SK-N-SH treated with all-trans-retinoic acid at 6 μM for 48 hours (cell line): ENCODE results near the gene DNAH9.

Source experiments
- ATAC-seq: fragments of 200-7000 bp; cut with Tn5 transposase; 3 replicates; pipeline ENCODE4 v1.9.1; 2020; ENCODE audit warnings: mild to moderate bottlenecking, moderate library complexity
- ARNTL ChIP-seq: fragments of 450-650 bp; formaldehyde crosslinking; IDR thresholded peaks from 2 replicates; pipeline ENCODE4 v1.5.0; 2020; ENCODE audit warnings: low read depth, mild to moderate bottlenecking, moderate library complexity, borderline replicate concordance
- BACH2 ChIP-seq: fragments of 250-450 bp; sonication (Bioruptor Pico); IDR thresholded peaks from 2 replicates; pipeline ENCODE4 v1.9.0; 2021; ENCODE audit warnings: mild to moderate bottlenecking, borderline replicate concordance
- CSDC2 ChIP-seq: fragments of 250-450 bp; sonication (Bioruptor Pico); IDR thresholded peaks from 2 replicates; pipeline ENCODE4 v1.5.0; 2020; ENCODE audit warnings: mild to moderate bottlenecking, moderate library complexity
- GLIS3 ChIP-seq: fragments of 250-450 bp; sonication (Bioruptor Pico); IDR thresholded peaks from 2 replicates; pipeline ENCODE4 v1.5.0; 2020; ENCODE audit warnings: mild to moderate bottlenecking, moderate library complexity
- ISL1 ChIP-seq: fragments of 250-450 bp; sonication (Bioruptor Pico); IDR thresholded peaks from 2 replicates; pipeline ENCODE4 v2.1.2; 2022; ENCODE audit warnings: mild to moderate bottlenecking, moderate library complexity
- OSR1 ChIP-seq: fragments of 250-450 bp; sonication (Bioruptor Pico); IDR thresholded peaks from 2 replicates; pipeline ENCODE4 v1.8.0; 2022; ENCODE audit warnings: moderate library complexity, mild to moderate bottlenecking, inconsistent platforms
- PPARA ChIP-seq: fragments of 250-450 bp; sonication (Bioruptor Pico); IDR thresholded peaks from 2 replicates; pipeline ENCODE4 v1.5.0; 2020; ENCODE audit warnings: mild to moderate bottlenecking, borderline replicate concordance
- RARB ChIP-seq: fragments of 250-450 bp; sonication (Bioruptor Pico); IDR thresholded peaks from 2 replicates; pipeline ENCODE4 v1.8.0; 2021; ENCODE audit warnings: mild to moderate bottlenecking, moderate library complexity
- SNAI2 ChIP-seq: fragments of 250-450 bp; sonication (Bioruptor Pico); IDR thresholded peaks from 2 replicates; pipeline ENCODE4 v1.5.0; 2020; ENCODE audit warnings: mild to moderate bottlenecking, moderate library complexity
- TCF4 ChIP-seq: fragments of 250-450 bp; sonication (Bioruptor Pico); IDR thresholded peaks from 2 replicates; pipeline ENCODE4 v1.8.0; 2021; ENCODE audit warnings: mild to moderate bottlenecking, moderate library complexity, borderline replicate concordance
- TOX ChIP-seq: fragments of 250-450 bp; sonication (Bioruptor Pico); IDR thresholded peaks from 2 replicates; pipeline ENCODE4 v1.8.0; 2021; ENCODE audit warnings: mild to moderate bottlenecking, moderate library complexity, borderline replicate concordance
- ZC3H10 ChIP-seq: fragments of 250-450 bp; sonication (Bioruptor Pico); IDR thresholded peaks from 2 replicates; pipeline ENCODE4 v1.5.1; 2021; ENCODE audit warnings: mild to moderate bottlenecking, moderate library complexity
- ZFP3 ChIP-seq: fragments of 250-450 bp; sonication (Bioruptor Pico); IDR thresholded peaks from 2 replicates; pipeline ENCODE4 v1.5.0; 2020; ENCODE audit warnings: mild to moderate bottlenecking, moderate library complexity
- ZFP30 ChIP-seq: fragments of 450-650 bp; formaldehyde crosslinking; IDR thresholded peaks from 2 replicates; pipeline ENCODE4 v1.5.0; 2022; ENCODE audit warnings: mild to moderate bottlenecking, moderate library complexity
- ZNF565 ChIP-seq: fragments of 450-650 bp; formaldehyde crosslinking; conservative IDR thresholded peaks from 2 replicates; pipeline ENCODE4 v1.5.0; 2020; ENCODE audit warnings: low read depth, mild to moderate bottlenecking, moderate library complexity
- ZNF70 ChIP-seq: fragments of 450-650 bp; formaldehyde crosslinking; IDR thresholded peaks from 2 replicates; pipeline ENCODE4 v1.5.0; 2020; ENCODE audit warnings: mild to moderate bottlenecking, moderate library complexity
- TF ChIP-seq, protein P1 (sequence below): fragments of 250-450 bp; sonication (Bioruptor Pico); IDR thresholded peaks from 2 replicates; pipeline ENCODE4 v1.5.0; 2020; ENCODE audit warnings: mild to moderate bottlenecking, moderate library complexity
- TF ChIP-seq, protein P2 (sequence below): fragments of 250-450 bp; sonication (Bioruptor Pico); IDR thresholded peaks from 2 replicates; pipeline ENCODE4 v1.5.1; 2020; ENCODE audit warnings: low read depth, mild to moderate bottlenecking, moderate library complexity
- TF ChIP-seq, protein P3 (sequence below): fragments of 250-450 bp; sonication (Bioruptor Pico); IDR thresholded peaks from 2 replicates; pipeline ENCODE4 v1.5.1; 2021; ENCODE audit warnings: mild to moderate bottlenecking, moderate library complexity
- TF ChIP-seq, protein P4 (sequence below): fragments of 250-450 bp; sonication (Bioruptor Pico); IDR thresholded peaks from 2 replicates; pipeline ENCODE4 v1.8.0; 2020; ENCODE audit warnings: mild to moderate bottlenecking, moderate library complexity, borderline replicate concordance
- TF ChIP-seq, protein P5 (sequence below): fragments of 250-450 bp; sonication (Bioruptor Pico); IDR thresholded peaks from 2 replicates; pipeline ENCODE4 v1.8.0; 2021; ENCODE audit warnings: low read depth, mild to moderate bottlenecking, moderate library complexity, borderline replicate concordance

DNAH9 gene

DNA sequence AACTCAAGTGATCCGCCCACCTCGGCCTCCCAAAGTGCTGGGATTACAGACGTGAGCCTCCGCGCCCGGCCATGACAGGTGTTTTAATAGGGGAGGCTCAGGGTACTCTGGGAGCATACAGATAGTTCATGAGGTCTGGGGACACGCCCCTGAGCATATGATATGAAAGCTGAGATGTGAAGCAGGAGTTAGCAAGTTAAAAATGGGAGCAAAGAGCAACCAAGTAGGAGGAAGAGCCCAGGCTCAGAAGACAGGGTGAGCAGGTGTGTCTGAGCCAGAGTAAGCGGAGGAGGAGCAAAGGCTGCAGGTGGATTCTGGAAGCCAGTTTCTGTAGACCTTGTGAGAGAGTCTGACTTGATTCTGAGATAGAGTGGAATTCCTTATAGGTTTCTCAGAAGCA is 103.6 kb downstream of the DNAH9 start (continued):
- TF ChIP-seq ARNTL (CRISPR knock-in tag) (no peak), OSR1 (CRISPR knock-in tag) (no peak), TOX (CRISPR knock-in tag) (no peak)

DNA sequence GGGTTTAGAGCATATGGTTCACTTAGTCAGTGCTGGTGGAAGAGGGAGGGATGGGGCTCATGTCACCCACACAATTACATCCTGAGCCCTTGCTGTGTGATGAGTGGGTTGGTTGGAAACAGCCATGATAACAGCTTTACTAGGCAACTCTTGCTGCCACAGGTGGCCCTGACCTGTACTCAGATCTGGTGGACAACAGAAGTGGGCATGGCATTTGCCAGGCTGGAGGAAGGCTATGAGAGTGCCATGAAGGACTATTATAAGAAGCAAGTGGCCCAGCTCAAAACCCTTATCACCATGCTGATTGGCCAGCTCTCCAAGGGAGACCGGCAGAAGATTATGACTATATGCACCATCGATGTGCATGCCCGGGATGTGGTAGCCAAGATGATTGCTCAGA is 105.8 kb downstream of the DNAH9 start:
- no peak for TF ChIP-seq OSR1 (CRISPR knock-in tag)
- TF ChIP-seq RARB (CRISPR knock-in tag) = no peak
- no peak for TF ChIP-seq TOX (CRISPR knock-in tag)
- no peak for TF ChIP-seq CSDC2 (CRISPR knock-in tag)
- no peak for TF ChIP-seq ZC3H10 (CRISPR knock-in tag)
- TF ChIP-seq, protein P1, sequence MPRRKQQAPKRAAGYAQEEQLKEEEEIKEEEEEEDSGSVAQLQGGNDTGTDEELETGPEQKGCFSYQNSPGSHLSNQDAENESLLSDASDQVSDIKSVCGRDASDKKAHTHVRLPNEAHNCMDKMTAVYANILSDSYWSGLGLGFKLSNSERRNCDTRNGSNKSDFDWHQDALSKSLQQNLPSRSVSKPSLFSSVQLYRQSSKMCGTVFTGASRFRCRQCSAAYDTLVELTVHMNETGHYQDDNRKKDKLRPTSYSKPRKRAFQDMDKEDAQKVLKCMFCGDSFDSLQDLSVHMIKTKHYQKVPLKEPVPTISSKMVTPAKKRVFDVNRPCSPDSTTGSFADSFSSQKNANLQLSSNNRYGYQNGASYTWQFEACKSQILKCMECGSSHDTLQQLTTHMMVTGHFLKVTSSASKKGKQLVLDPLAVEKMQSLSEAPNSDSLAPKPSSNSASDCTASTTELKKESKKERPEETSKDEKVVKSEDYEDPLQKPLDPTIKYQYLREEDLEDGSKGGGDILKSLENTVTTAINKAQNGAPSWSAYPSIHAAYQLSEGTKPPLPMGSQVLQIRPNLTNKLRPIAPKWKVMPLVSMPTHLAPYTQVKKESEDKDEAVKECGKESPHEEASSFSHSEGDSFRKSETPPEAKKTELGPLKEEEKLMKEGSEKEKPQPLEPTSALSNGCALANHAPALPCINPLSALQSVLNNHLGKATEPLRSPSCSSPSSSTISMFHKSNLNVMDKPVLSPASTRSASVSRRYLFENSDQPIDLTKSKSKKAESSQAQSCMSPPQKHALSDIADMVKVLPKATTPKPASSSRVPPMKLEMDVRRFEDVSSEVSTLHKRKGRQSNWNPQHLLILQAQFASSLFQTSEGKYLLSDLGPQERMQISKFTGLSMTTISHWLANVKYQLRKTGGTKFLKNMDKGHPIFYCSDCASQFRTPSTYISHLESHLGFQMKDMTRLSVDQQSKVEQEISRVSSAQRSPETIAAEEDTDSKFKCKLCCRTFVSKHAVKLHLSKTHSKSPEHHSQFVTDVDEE (CRISPR knock-in tag) = no peak
- no peak for TF ChIP-seq BACH2 (CRISPR knock-in tag)
- TF ChIP-seq ZFP3 = no peak
- TF ChIP-seq, protein P2, sequence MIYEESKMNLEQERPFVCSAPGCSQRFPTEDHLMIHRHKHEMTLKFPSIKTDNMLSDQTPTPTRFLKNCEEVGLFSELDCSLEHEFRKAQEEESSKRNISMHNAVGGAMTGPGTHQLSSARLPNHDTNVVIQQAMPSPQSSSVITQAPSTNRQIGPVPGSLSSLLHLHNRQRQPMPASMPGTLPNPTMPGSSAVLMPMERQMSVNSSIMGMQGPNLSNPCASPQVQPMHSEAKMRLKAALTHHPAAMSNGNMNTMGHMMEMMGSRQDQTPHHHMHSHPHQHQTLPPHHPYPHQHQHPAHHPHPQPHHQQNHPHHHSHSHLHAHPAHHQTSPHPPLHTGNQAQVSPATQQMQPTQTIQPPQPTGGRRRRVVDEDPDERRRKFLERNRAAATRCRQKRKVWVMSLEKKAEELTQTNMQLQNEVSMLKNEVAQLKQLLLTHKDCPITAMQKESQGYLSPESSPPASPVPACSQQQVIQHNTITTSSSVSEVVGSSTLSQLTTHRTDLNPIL (CRISPR knock-in tag) = no peak
- no peak for TF ChIP-seq ZNF70 (CRISPR knock-in tag)
- TF ChIP-seq, protein P3, sequence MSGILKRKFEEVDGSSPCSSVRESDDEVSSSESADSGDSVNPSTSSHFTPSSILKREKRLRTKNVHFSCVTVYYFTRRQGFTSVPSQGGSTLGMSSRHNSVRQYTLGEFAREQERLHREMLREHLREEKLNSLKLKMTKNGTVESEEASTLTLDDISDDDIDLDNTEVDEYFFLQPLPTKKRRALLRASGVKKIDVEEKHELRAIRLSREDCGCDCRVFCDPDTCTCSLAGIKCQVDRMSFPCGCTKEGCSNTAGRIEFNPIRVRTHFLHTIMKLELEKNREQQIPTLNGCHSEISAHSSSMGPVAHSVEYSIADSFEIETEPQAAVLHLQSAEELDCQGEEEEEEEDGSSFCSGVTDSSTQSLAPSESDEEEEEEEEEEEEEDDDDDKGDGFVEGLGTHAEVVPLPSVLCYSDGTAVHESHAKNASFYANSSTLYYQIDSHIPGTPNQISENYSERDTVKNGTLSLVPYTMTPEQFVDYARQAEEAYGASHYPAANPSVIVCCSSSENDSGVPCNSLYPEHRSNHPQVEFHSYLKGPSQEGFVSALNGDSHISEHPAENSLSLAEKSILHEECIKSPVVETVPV (CRISPR knock-in tag) = no peak
- TF ChIP-seq, protein P4, sequence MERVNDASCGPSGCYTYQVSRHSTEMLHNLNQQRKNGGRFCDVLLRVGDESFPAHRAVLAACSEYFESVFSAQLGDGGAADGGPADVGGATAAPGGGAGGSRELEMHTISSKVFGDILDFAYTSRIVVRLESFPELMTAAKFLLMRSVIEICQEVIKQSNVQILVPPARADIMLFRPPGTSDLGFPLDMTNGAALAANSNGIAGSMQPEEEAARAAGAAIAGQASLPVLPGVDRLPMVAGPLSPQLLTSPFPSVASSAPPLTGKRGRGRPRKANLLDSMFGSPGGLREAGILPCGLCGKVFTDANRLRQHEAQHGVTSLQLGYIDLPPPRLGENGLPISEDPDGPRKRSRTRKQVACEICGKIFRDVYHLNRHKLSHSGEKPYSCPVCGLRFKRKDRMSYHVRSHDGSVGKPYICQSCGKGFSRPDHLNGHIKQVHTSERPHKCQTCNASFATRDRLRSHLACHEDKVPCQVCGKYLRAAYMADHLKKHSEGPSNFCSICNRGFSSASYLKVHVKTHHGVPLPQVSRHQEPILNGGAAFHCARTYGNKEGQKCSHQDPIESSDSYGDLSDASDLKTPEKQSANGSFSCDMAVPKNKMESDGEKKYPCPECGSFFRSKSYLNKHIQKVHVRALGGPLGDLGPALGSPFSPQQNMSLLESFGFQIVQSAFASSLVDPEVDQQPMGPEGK (CRISPR knock-in tag) = no peak
- no peak for TF ChIP-seq SNAI2 (CRISPR knock-in tag)
- TF ChIP-seq ZFP30 = no peak
- no peak for TF ChIP-seq GLIS3
- TF ChIP-seq PPARA (CRISPR knock-in tag) = no peak
- no peak for TF ChIP-seq ARNTL (CRISPR knock-in tag)
- TF ChIP-seq TCF4 (CRISPR knock-in tag) = no peak
- no peak for TF ChIP-seq ZNF565 (CRISPR knock-in tag)
- no peak for TF ChIP-seq ISL1 (CRISPR knock-in tag)
- ATAC-seq = no peak

DNA sequence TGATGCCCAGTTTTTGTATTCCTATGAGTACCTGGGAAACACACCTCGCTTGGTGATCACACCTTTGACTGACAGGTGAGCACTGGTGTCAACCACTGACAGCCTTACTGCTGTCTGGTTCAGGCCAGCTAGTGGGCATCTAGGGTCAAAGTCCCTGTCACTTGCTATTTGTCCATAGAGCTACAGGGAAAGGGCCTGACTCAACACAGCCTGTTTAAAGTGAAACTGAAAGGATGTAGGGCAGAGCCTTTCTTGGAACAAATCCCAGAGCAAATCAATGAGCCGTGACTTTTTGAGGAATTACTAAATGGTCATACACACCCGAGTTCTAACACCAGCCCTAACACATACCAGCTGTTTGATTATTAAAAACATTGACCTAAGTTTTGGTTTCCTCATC is 106.8 kb downstream of the DNAH9 start:
- TF ChIP-seq ZNF565 (CRISPR knock-in tag) = no peak
- no peak for TF ChIP-seq CSDC2 (CRISPR knock-in tag)
- TF ChIP-seq RARB (CRISPR knock-in tag) = no peak
- no peak for TF ChIP-seq ARNTL (CRISPR knock-in tag)
- TF ChIP-seq, protein P5, sequence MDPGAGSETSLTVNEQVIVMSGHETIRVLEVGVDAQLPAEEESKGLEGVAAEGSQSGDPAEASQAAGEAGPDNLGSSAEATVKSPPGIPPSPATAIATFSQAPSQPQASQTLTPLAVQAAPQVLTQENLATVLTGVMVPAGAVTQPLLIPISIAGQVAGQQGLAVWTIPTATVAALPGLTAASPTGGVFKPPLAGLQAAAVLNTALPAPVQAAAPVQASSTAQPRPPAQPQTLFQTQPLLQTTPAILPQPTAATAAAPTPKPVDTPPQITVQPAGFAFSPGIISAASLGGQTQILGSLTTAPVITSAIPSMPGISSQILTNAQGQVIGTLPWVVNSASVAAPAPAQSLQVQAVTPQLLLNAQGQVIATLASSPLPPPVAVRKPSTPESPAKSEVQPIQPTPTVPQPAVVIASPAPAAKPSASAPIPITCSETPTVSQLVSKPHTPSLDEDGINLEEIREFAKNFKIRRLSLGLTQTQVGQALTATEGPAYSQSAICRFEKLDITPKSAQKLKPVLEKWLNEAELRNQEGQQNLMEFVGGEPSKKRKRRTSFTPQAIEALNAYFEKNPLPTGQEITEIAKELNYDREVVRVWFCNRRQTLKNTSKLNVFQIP (CRISPR knock-in tag) = no peak
- TF ChIP-seq, protein P2 (CRISPR knock-in tag) = no peak
- TF ChIP-seq SNAI2 (CRISPR knock-in tag) = no peak
- no peak for TF ChIP-seq TCF4 (CRISPR knock-in tag)
- TF ChIP-seq, protein P1 (CRISPR knock-in tag) = no peak
- no peak for TF ChIP-seq ZC3H10 (CRISPR knock-in tag)
- ATAC-seq = no peak
